GM12892 (cell line): ENCODE measurements around the gene PTPN22.

Experiments used
- POLR2A ChIP-seq: IDR thresholded peaks from 2 replicates; pipeline ENCODE4 v1.6.1; 2011; ENCODE audit warnings: low read depth, low read length, control low read depth
- TAF1 ChIP-seq: IDR thresholded peaks from 2 replicates; pipeline ENCODE4 v1.6.1; 2011; ENCODE audit warnings: low read depth, mild to moderate bottlenecking, control low read depth, low read length, borderline replicate concordance

GRCh38 chr1:113787663-113788062 lies 83.8 kb downstream of the PTPN22 start:
- TF ChIP-seq POLR2A (no peak), TAF1 (no peak)
